NCI-H128 (cell line): ENCODE results near the gene ADGRV1.
"Not testable (repeated sequence)": the region's sequence is repeated elsewhere in the genome, so short reads cannot be mapped to it uniquely, and the experiment has no call there.

Source experiments
- DNase-seq: peaks from one replicate; lab custom pipeline; 2025; ENCODE audit not compliant: unreplicated experiment; lab: John Stamatoyannopoulos, UW

Gene ADGRV1

GRCh38 chr5:90981821-90982220 lies 423.2 kb downstream of the ADGRV1 start:
- DNase-seq, result no peak

DNA sequence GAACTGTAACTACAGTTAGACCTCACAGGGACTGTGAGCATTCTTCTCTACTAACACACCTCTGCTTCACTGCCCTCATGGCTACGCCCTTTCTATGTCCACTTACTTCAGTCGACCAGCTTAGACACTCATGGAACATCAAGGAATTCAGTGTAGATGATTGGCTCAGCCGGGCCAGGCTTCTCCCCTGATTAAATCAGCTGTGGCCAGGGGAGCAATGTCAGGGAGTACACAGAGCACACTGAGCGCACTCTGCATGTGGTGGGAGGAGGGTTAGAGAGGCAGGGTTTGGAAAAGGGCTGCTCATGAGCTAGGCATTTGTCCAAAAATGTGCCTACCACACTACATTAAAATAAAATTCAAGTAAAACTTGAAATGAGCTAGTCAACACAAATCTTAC lies 424.0 kb downstream of the ADGRV1 start:
- DNase-seq, result no peak

GRCh38 chr5:90983148-90983547 lies 424.6 kb downstream of the ADGRV1 start:
- no peak for DNase-seq

GRCh38 chr5:90983711-90984124 lies 425.1 kb downstream of the ADGRV1 start:
- DNase-seq, result no peak

- no peak for DNase-seq
These were observed 426.7 kb downstream of the ADGRV1 start for GRCh38 chr5:90985341-90985740.

GRCh38 chr5:90987726-90988125 lies 429.1 kb downstream of the ADGRV1 start:
- no peak for DNase-seq

DNA sequence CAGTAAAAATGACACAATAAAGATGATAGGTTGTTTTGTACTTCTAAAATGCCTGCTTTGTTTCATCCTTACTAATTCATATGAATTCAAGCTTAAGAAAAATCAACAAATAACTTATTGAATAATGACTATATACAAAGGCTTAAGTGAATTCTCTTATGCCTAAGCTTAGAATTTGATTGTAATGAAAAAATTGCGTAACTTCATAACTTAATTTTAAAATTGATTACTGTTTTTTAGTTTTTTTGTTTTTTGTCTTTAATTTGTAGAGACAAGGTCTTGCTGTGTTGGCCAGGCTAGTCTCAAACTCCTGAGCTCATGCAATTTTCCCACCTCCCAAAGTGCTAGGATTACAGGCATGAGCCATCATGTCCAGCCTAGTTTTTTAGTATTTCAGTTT lies 432.6 kb downstream of the ADGRV1 start:
- no peak for DNase-seq

DNA sequence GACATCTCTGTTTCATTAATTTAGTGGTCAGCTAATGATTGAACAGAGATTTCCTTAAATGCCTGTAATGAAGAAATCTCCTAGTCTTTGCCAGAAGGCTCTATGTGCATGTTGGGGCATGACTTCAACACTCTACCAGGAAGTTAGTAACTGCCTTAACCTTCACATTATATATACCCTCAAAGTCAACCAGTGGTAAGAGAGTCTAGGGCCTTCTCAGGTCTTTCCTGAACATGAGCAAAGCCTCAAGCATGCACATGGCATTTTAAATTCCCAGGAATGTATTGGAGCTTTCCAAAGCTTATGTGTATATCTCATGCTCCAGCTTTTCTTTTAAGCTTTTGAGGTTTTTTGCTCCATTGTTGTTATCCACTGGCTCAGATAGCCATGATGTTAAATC lies 436.2 kb downstream of the ADGRV1 start:
- no peak for DNase-seq

GRCh38 chr5:90996089-90996488 lies 437.5 kb downstream of the ADGRV1 start:
- DNase-seq, result no peak

- no peak for DNase-seq
These were observed 438.5 kb downstream of the ADGRV1 start for GRCh38 chr5:90997082-90997481.

DNA sequence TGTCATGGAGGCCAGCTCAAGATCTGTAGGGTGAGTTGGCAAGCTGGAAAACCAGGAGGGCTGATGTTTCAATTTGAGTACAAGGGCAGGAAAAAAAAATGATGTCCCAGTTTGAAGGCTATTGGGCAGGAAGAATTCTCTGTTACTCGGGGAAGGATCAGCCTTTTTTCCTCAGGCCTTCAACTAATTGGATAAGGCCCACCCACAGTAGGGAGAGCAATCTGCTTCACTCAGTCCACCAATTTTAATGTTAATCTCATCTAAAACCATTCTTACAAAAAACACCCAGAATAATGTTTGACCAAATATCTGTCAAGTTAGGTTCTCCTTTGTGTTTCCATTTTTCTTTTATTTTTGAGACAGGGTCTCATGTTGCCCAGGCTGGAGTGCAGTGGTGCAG lies 442.1 kb downstream of the ADGRV1 start:
- no peak for DNase-seq

DNA sequence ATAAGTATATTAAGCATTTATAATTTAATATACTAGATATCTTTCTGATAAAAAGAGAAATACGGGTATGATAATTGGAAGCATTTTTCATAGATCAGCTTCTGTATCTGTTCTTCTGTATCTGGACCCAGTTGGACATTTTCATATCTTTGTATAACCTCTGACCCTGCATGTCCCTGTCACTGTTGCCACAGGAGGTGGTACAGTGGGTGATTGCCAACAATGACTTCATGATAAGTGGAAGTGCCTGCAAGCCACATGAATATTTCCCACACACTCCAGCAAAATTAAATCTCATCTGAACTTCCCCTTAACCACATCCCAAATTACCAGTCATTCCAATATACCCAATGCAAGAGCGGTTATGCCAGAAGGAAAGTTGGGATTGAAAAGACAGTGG lies 448.1 kb downstream of the ADGRV1 start:
- no peak for DNase-seq

DNA sequence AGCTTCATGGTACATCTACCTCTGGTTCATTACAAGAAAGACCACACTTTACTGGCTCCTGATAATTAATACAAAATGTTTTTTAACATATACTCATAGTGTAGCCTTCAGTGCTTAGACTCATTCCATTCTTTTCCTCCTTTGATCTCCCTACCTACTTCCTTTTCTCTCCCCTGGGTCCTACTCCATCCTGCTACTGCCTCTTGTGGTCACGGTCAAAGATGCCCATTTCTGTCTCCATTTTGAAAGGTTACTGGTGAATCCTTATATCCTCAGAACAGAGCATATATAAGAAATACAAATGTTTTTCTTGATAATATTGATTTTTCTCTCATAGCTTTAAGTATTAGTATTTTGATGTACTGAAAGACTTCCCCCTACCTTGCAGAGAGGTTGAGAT lies 448.7 kb downstream of the ADGRV1 start:
- DNase-seq, result no peak

- no peak for DNase-seq
These were observed 449.3 kb downstream of the ADGRV1 start for GRCh38 chr5:91007780-91008402.

DNA sequence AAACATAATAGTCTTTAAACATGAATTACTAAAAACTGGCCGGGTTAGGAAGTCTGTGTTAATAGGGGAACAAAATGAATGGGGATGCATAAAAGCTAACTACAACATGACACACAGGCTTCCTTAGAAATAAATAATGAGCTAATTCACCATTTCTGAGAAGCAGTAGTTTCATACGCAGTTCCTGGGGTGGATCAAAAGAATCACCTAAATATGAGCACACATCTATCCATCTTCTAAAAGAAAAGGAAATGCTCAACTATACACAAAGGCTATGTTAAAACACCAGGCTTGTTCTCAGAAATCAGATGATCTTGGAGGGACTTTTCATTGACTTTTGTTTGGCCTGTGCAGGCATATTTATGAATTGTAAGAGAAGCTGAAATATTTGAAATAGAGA lies 451.5 kb downstream of the ADGRV1 start:
- DNase-seq, result no peak

GRCh38 chr5:91011029-91011428 lies 452.4 kb downstream of the ADGRV1 start:
- DNase-seq, result no peak

DNA sequence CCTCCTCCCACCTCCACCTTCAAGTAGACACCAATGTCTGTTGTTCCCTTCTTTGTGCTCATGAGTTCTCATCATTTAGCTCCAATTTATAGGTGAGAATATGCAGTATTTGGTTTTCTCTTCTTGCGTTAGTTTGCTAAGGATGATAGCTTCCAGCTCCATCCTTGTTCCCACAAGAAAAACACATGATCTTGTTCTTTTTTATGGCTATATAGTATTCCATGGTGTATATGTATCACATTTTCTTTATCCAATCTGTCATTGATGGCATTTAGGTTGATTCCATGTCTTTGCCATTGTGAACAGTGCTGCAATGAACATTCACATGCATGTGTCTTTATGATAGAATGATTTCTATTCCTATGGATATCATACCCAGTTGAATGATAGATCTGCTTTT lies 454.3 kb downstream of the ADGRV1 start:
- not testable (repeated sequence) for DNase-seq

GRCh38 chr5:91016322-91016721 lies 457.7 kb downstream of the ADGRV1 start:
- DNase-seq, result no peak

GRCh38 chr5:91016954-91017700 lies 458.5 kb downstream of the ADGRV1 start:
- DNase-seq, result no peak

GRCh38 chr5:91018200-91018599 lies 459.6 kb downstream of the ADGRV1 start:
- DNase-seq, result no peak

DNA sequence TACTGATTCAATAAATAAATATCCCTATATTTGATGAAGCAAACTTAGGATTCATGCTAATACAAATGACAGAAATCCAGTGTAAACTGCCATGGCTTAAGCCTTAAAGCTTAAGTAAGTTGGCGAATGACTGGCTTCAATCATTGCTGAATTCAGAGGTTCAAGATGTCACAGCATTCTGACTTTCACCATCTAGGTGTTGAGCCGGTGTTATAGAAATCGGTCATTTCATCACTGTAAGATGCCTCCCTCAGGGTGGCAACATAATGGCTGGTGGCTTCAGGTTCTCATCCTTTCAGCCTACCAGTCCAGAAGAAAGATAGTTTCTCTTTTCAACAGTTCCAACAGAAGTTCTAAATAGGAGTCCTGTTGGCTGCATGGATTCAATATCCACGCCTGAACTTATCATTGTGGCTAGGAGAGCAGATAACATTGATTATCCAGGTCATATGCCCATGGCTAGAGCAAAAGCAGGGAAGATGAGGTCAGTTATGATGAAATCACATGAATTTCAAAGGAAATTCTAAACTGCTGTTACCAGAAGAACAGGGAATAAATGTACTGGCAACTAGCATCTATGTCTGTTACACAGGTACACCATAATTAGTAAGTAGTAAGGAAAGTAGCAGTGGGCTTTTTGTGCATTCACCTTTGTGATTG lies 460.2 kb downstream of the ADGRV1 start:
- no peak for DNase-seq

DNA sequence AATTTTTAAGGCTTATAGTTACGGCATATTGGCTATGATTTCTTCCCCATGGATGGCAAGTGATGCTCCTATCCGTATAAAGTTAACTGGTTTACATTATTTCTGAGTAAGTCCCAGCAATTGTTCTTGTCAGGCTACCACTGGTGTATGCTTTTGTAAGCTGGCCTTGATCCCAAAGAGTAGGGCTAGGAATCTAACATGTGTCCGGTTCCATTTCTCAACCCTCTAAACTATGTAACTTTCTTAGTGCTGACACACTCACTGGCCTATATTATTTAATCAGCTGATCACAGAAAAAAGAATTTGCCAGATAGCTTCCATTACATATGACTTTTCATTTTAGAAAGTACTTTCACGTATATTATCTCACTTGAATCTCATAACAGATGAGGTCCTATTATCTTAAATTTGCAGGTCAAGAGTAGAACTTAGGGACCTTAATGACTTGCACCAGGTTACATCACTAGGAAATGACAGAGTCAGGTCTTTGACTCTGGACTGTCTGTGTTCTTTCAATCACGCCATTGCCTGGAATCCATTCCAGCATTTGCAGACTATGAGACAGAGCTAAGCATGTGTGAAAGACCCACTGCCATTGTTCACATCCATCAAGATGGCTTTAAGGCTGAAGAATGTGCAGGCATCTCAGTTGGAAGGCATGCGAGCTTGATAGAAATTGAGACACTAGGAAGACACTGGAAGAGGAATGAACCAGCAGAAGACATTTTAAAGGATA lies 461.6 kb downstream of the ADGRV1 start:
- DNase-seq, result no peak
